Left ventricle myocardium inferior (tissue), 1 donor: ENCODE measurements around the gene POTEF. TPM values are rescaled to one million over a fixed set of nuclear protein-coding genes. Genes with fewer than 3 reads are reported as not detected.
"Not testable (repeated sequence)": the region's sequence is repeated elsewhere in the genome, so short reads cannot be mapped to it uniquely, and the experiment has no call there.

Source experiments
- DNase-seq: peaks from one replicate; pipeline ENCODE4 v3.0.0-alpha.2; 2020
- H3K27ac ChIP-seq: fragments of 200-600 bp; replicated peaks from 2 replicates; pipeline ENCODE4 v1.8.0; 2021
- H3K27me3 ChIP-seq: fragments of 200-600 bp; 2 replicates; pipeline ENCODE4 v1.8.0; 2021; ENCODE audit warnings: low read depth
- H3K36me3 ChIP-seq: fragments of 200-600 bp; 2 replicates; pipeline ENCODE4 v1.8.0; 2021
- H3K4me1 ChIP-seq: fragments of 200-600 bp; 2 replicates; pipeline ENCODE4 v1.8.0; 2021
- H3K4me3 ChIP-seq: fragments of 200-600 bp; 2 replicates; pipeline ENCODE4 v1.8.0; 2021; ENCODE audit warnings: mild to moderate bottlenecking, moderate library complexity
- H3K9me3 ChIP-seq: fragments of 200-600 bp; replicated peaks from 2 replicates; pipeline ENCODE4 v1.8.0; 2021
- CTCF ChIP-seq: fragments of 200-600 bp; IDR thresholded peaks from 2 replicates; pipeline ENCODE4 v1.8.0; 2021; ENCODE audit warnings: antibody characterized with exemption, mild to moderate bottlenecking, borderline replicate concordance
- intact Hi-C: fragments of 100-400 bp; cut with micrococcal nuclease; formaldehyde crosslinking; loops from one replicate; pipeline ENCODE4 v1.11.0; 2022
- total RNA-seq: library from RNA; stranded (reverse); fragmentation: NEBNext Ultra II Directional; extraction: Animal tissue kit (Norgen Biotek cat#: 25700); gene quantifications from one replicate; pipeline ENCODE4 v1.2.1, GENCODE V29; 2021
- donor health status: DM: no; HTN: yes; CAD: no; lungs with severe emphysema.

The POTEF gene
- total RNA-seq, 1 donor from 2014 or later = not detected

GRCh38 chr2:130154773-130155765 is 26.0 kb upstream of the POTEF start:
- DNase-seq = peak; percentile 12
- Histone ChIP-seq H3K27ac (no peak overlapping the region), H3K4me3 (no peak overlapping the region), H3K27me3 (no peaks in the 10 kb centered on the region), H3K4me1 (peaks cover 1% of the 10 kb centered on the region), H3K36me3 (peaks cover 45% of the 10 kb centered on the region), H3K9me3 (no peaks in the 10 kb centered on the region)
- intact Hi-C loops = no loop called here
- TF ChIP-seq CTCF = no peak

GRCh38 chr2:130154423-130154770 is 25.4 kb upstream of the POTEF start:
- H3K4me3 ChIP-seq, intact Hi-C loops, H3K4me1 ChIP-seq, DNase-seq, H3K27me3 ChIP-seq, H3K27ac ChIP-seq, H3K9me3 ChIP-seq: not testable (repeated sequence)
- H3K36me3 ChIP-seq = peaks cover 41% of the 10 kb centered on the region

- H3K36me3 ChIP-seq = peaks cover 36% of the 10 kb centered on the region
- intact Hi-C loops, H3K27me3 ChIP-seq, H3K4me3 ChIP-seq, H3K27ac ChIP-seq, H3K9me3 ChIP-seq, DNase-seq, H3K4me1 ChIP-seq: not testable (repeated sequence)
These were observed 24.9 kb upstream of the POTEF start for GRCh38 chr2:130153721-130154422.

- no peak for DNase-seq
- peaks cover 34% of the 10 kb centered on the region for H3K36me3 ChIP-seq
- no peak for TF ChIP-seq CTCF
- no peaks in the 10 kb centered on the region for H3K9me3 ChIP-seq
- H3K27ac ChIP-seq = no peak overlapping the region
- H3K4me3 ChIP-seq = no peak overlapping the region
- H3K4me1 ChIP-seq = no peaks in the 10 kb centered on the region
- no peaks in the 10 kb centered on the region for H3K27me3 ChIP-seq
- intact Hi-C loops = no loop called here
These were observed 24.0 kb upstream of the POTEF start for GRCh38 chr2:130152816-130153595.

GRCh38 chr2:130152136-130152815 is 23.3 kb upstream of the POTEF start:
- H3K4me1 ChIP-seq, H3K9me3 ChIP-seq, DNase-seq, H3K27ac ChIP-seq, H3K4me3 ChIP-seq, intact Hi-C loops, H3K27me3 ChIP-seq: not testable (repeated sequence)
- peaks cover 34% of the 10 kb centered on the region for H3K36me3 ChIP-seq

- H3K36me3 ChIP-seq = peaks cover 34% of the 10 kb centered on the region
- H3K4me3 ChIP-seq, H3K9me3 ChIP-seq, H3K4me1 ChIP-seq, H3K27ac ChIP-seq, intact Hi-C loops, H3K27me3 ChIP-seq, DNase-seq: not testable (repeated sequence)
These were observed 22.1 kb upstream of the POTEF start for GRCh38 chr2:130151145-130151512.
